Mesothelial cell of epicardium (in vitro differentiated cells): ENCODE measurements around the gene KLC3. TPM values are rescaled to one million over a fixed set of nuclear protein-coding genes. Genes with fewer than 3 reads are reported as not detected.

ENCODE experiments used
- DNase-seq, 2 experiments: peaks; one replicate each; pipeline ENCODE4 v3.0.0; 2021; ENCODE audit warnings: low spot score in 2 of 2; ENCODE audit not compliant: unreplicated experiment in 2 of 2
- H3K27ac Mint-ChIP-seq: 2 replicates; pipeline ENCODE4 v1.8.0; 2021; ENCODE audit warnings: mixed read lengths
- H3K27me3 Mint-ChIP-seq: 2 replicates; pipeline ENCODE4 v1.8.0; 2021; ENCODE audit warnings: low read depth, mixed read lengths
- H3K36me3 Mint-ChIP-seq: 2 replicates; pipeline ENCODE4 v1.8.0; 2021; ENCODE audit warnings: mixed read lengths
- H3K4me1 Mint-ChIP-seq: 2 replicates; pipeline ENCODE4 v1.8.0; 2021; ENCODE audit warnings: mixed read lengths
- H3K4me3 Mint-ChIP-seq: 2 replicates; pipeline ENCODE4 v1.8.0; 2021; ENCODE audit warnings: mild to moderate bottlenecking, moderate library complexity, mixed read lengths
- H3K9me3 Mint-ChIP-seq: 2 replicates; pipeline ENCODE4 v1.8.0; 2021; ENCODE audit warnings: mixed read lengths
- CTCF ChIP-seq: fragments of 200-600 bp; sonication (generic); IDR thresholded peaks from one replicate; pipeline ENCODE4 v1.5.0; 2021; ENCODE audit warnings: antibody characterized with exemption; ENCODE audit not compliant: unreplicated experiment
- total RNA-seq: library from RNA; stranded (reverse); gene quantifications from 3 replicates; pipeline ENCODE4 v1.2.1, GENCODE V29; 2021

The KLC3 gene
- total RNA-seq, 1 donor from 2014 or later: 6.9 TPM

GRCh38 chr19:45400192-45400591 is 59.6 kb downstream of the KLC3 start:
- Mint-ChIP-seq H3K27ac (no peak overlapping the region), H3K4me3 (no peak overlapping the region), H3K27me3 (peaks cover 31% of the 10 kb centered on the region), H3K9me3 (no peaks in the 10 kb centered on the region), H3K36me3 (peaks cover 2% of the 10 kb centered on the region), H3K4me1 (peaks cover 31% of the 10 kb centered on the region)
- no peak for DNase-seq
- no peak for TF ChIP-seq CTCF

Other genes starting within 250 kb of the KLC3 start
- 36.2 to 40.7 TPM (median 38.9 TPM) in 3 replicates for gene PPP1R37, start 247.6 kb upstream of the KLC3 start, total RNA-seq
- gene NKPD1, start 179.8 kb upstream of the KLC3 start, total RNA-seq: 0.54 to 1.1 TPM (median 0.71 TPM) in 3 replicates
- 42.8 to 48.0 TPM (median 46.7 TPM) in 3 replicates for gene TRAPPC6A, start 162.5 kb upstream of the KLC3 start, total RNA-seq
- 8.0 to 10.3 TPM (median 8.9 TPM) in 3 replicates for gene BLOC1S3, start 162.0 kb upstream of the KLC3 start, total RNA-seq
- gene EXOC3L2, start 95.3 kb upstream of the KLC3 start, total RNA-seq: 1.4 to 1.7 TPM (median 1.6 TPM) in 3 replicates
- gene MARK4, start 89.5 kb upstream of the KLC3 start, total RNA-seq: 58.6 to 64.9 TPM (median 63.7 TPM) in 3 replicates
- not detected in 3 replicates for gene CKM, start 17.9 kb upstream of the KLC3 start, total RNA-seq
- 62.7 to 64.4 TPM (median 64.1 TPM) in 3 replicates for gene ERCC2, start 29.8 kb downstream of the KLC3 start, total RNA-seq
- 58.0 to 64.0 TPM (median 58.7 TPM) in 3 replicates for gene PPP1R13L, start 64.3 kb downstream of the KLC3 start, total RNA-seq
- 6.7 to 7.5 TPM (median 6.7 TPM) in 3 replicates for gene POLR1G, start 65.9 kb downstream of the KLC3 start, total RNA-seq
- gene ERCC1, start 83.2 kb downstream of the KLC3 start, total RNA-seq: 92.8 to 100 TPM (median 96.4 TPM) in 3 replicates
- 272 to 287 TPM (median 278 TPM) in 3 replicates for gene FOSB, start 127.2 kb downstream of the KLC3 start, total RNA-seq
- 15.2 to 18.1 TPM (median 16.7 TPM) in 3 replicates for gene RTN2, start 156.3 kb downstream of the KLC3 start, total RNA-seq
- gene PPM1N, start 157.7 kb downstream of the KLC3 start, total RNA-seq: 0.38 to 0.60 TPM (median 0.59 TPM) in 3 replicates
- gene VASP, start 166.7 kb downstream of the KLC3 start, total RNA-seq: 49.3 to 54.8 TPM (median 53.8 TPM) in 3 replicates
- 11.6 to 13.3 TPM (median 11.8 TPM) in 3 replicates for gene OPA3, start 244.1 kb downstream of the KLC3 start, total RNA-seq